GM19452 (cell line): Measurements from ENCODE around the gene TBC1D17.

Experiments used
- ATAC-seq: cut with Tn5 transposase; IDR thresholded peaks from one replicate; pipeline ENCODE4 v1.9.1; 2021; ENCODE audit not compliant: unreplicated experiment

Gene TBC1D17

DNA sequence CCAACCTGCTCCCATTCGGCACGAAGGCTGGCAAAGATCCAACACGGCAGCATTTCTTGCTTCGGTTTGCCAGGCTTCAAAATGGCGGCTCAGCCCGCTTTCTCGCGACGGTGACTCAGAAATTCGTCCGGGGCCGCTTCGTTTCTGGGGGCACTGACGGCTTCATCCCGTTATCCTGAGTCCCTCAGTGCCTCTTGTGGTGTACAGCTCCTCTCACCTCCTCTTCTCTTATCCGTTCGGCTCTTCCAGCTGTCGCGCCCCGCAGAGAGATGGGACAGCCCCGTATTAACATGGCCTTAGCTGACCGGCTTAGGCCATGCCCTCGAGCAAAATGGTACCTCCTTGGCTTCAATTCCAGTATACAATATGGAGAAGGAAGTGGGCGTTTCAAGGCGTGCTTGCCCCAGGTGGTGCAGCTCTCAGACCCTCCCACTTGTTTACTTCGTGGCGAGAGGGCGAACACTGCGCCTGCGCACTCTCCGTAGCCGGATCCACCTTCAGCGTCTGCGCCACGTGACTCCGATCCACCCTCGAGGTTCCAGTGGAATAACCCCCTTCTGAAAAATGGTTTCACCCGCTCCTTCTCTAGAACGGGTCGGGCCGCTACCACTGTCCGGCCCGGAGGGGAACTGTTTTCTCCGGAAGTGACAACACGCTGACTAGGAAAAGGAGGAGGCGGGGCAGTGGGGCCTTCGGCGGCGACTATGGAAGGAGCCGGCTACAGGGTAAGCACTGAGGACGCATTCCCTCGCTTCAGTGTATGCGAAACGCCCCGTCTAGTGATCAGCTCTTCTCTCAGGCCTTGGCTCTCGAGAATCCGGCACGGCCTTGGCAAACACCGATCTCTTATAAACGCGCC lies at the start of gene TBC1D17, which contains the start of gene AKT1S1:
TSS of gene TBC1D17 (plus strand) at position 683 of the 859 bp plus-strand sequence. CDS start at position 705, 22 bp downstream.
TSS of gene AKT1S1 (minus strand) at position 336 of the 859 bp plus-strand sequence. CDS start 4,060 bp downstream, outside the sequence.
- ATAC-seq: peak; percentile 54

GRCh38 chr19:49829200-49829599 lies 48.3 kb upstream of the TBC1D17 start:
- no peak for ATAC-seq

- ATAC-seq: no peak
Measured at GRCh38 chr19:49829721-49830120, 47.8 kb upstream of the TBC1D17 start.

DNA sequence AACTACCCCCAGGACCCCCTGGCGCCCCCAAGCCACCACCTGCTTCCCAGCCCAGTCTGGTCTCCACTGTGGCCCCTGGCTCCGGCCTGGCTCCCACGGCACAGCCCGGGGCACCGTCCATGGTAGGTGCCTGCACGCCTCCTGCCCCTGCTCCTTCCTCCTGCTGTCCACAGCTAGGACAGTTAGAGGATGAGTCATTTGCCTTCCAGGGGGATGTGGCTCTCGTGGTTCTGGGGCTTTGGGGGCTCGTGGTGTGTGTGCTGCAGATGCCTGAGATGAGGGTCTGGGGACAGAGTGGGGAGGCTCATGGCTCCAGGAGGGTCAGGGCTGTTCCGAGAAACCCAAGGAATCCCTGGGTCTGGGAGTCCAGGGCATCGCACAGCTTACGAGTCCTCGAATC lies 46.7 kb upstream of the TBC1D17 start:
- ATAC-seq: no peak

- no peak for ATAC-seq
Measured at GRCh38 chr19:49831592-49831991, 45.9 kb upstream of the TBC1D17 start.

- no peak for ATAC-seq
Measured at GRCh38 chr19:49832556-49832955, 44.9 kb upstream of the TBC1D17 start.

DNA sequence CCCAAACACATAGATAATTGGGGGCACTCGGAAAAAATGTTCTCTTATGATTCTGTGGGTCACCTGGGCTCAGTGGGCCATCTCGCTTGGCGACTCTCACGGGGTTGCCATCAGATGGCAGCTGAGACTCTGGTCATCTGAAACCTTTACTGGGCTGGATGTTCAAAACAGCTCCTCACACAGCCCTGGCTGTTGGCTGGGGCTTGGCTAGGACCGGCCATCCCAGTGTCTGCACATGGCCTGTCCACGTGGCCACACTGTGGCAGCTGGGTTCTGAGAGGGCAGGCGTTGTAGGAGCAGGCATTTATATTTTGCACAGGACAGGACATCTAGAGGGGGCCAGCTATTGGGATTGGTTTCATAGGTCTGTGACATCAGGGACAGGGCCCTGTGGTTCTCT lies 43.9 kb upstream of the TBC1D17 start:
- no peak for ATAC-seq

DNA sequence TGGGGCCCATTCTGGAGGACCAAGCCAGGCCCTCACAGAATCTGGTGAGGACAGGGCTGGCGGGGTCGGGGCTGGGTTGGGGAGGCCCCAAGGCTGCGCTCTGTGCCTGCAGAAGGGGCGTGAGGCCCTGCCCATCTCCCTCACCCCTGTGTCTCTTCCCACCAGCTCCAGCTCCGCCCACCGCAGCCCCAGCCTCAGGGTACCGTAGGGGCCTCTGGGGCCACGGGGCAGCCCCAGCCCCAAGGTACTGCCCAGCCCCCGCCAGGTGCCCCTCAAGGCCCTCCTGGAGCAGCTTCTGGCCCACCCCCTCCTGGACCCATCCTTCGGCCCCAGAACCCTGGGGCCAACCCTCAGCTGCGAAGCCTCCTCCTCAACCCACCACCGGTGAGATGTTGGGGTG lies 41.9 kb upstream of the TBC1D17 start:
- ATAC-seq: no peak

DNA sequence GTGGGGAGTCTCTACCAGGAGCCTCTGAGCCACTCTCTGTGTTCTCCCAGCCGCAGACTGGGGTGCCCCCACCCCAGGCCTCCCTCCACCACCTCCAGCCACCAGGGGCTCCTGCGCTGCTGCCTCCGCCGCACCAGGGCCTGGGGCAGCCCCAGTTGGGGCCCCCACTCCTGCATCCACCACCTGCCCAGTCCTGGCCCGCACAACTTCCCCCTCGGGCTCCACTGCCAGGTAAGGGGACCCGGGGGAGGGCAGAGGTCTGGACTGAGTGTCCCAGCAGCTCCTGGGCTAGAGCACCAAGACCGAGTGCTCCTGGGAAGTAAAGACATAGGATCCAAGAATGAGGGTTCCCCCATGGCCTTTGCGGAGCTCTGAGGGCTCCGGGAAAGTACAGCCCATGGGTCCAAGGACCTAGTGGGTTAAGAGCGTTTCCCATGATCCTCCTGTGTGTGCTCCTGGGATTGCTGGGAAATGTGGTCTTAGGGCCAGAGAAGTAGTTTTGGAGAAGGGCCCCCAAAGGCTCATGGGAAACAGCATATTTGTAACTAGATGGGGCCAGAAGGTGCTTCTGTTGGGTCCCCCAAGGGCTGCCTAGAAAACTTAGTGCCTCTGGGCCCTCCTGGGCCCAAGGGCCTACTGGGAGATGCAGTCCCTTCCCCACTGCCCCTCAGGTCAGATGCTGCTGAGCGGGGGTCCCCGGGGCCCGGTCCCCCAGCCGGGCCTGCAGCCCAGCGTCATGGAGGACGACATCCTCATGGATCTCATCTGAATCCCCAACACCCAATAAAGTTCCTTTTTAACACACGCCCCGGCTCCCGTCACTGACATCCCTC lies 41.1 kb upstream of the TBC1D17 start:
- ATAC-seq: no peak

- ATAC-seq: no peak
Measured at GRCh38 chr19:49837009-49837310, 40.5 kb upstream of the TBC1D17 start.

DNA sequence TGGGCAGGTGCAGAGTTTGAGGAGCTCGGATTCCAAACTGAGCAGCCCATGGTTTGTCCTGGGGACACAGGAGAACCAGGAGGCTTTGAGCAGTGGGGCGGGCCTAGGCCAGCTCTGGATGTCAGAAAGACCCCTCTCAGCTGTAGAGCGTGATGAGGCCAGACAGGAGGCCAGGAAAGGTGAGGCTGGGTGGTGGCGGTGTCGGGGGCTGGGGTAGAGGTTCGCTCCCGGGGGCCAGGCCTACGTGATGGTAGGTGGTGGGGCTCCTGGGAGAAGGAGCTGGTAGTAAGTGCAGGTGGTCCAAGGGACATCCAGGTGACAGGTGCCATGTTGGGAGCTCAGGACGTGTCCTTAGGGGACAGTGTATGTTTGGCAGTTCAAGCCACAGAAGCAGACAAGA lies 40.1 kb upstream of the TBC1D17 start:
- no peak for ATAC-seq

DNA sequence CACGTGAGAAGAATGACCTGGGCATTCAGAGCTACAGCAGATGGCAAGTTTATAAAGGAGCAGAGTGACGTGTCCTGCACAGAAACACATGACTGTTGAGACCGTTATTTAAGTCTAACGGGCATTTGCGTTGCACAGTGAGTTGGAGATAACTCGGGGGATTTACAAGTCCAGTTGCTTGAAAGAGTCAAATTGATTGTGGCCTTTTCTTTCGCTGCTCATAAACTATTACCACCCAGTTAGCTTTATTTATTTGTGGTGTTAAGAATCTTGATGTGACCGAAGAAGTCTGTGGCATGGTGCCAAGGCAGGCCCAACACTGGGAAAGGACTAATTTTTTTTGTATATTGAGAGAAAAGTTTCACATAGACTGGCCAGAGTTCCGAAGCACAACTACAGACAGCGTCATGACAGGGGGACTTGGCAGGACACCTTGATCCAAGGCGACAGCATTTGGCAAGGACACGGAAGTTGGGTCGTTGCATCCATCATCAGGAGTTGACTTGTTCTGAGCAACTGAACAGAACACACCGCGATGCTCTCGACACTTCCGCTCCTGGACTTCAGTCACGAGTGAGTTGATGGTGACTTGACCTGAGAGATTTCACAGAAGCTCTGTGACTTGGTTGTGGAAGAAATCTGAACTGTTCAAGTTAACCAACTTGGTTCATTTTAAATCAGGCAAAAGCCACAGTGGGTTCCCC lies 38.5 kb upstream of the TBC1D17 start:
- no peak for ATAC-seq

GRCh38 chr19:49839713-49840112 lies 37.8 kb upstream of the TBC1D17 start:
- no peak for ATAC-seq

- ATAC-seq: no peak
Measured at GRCh38 chr19:49840321-49840720, 37.2 kb upstream of the TBC1D17 start.

- no peak for ATAC-seq
Measured at GRCh38 chr19:49840736-49841249, 36.7 kb upstream of the TBC1D17 start.

DNA sequence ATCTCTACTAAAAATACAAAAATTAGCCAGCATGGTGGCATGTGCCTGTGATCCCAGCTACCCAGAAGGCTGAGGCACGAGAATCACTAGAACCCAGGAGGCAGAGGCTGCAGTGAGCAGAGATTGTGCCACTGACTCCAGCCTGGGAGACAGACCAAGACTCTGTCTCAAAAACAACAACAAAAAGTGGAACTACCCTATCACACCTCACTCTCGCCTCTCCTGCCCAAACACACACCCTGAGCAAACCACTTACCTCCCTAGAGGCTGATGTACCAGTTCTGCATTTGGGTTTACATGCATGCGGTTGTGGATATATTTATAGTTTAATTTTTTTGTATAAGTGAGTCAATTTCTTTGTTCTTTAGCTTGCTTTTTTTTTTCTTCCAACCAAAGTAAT lies 34.2 kb upstream of the TBC1D17 start:
- ATAC-seq: no peak

DNA sequence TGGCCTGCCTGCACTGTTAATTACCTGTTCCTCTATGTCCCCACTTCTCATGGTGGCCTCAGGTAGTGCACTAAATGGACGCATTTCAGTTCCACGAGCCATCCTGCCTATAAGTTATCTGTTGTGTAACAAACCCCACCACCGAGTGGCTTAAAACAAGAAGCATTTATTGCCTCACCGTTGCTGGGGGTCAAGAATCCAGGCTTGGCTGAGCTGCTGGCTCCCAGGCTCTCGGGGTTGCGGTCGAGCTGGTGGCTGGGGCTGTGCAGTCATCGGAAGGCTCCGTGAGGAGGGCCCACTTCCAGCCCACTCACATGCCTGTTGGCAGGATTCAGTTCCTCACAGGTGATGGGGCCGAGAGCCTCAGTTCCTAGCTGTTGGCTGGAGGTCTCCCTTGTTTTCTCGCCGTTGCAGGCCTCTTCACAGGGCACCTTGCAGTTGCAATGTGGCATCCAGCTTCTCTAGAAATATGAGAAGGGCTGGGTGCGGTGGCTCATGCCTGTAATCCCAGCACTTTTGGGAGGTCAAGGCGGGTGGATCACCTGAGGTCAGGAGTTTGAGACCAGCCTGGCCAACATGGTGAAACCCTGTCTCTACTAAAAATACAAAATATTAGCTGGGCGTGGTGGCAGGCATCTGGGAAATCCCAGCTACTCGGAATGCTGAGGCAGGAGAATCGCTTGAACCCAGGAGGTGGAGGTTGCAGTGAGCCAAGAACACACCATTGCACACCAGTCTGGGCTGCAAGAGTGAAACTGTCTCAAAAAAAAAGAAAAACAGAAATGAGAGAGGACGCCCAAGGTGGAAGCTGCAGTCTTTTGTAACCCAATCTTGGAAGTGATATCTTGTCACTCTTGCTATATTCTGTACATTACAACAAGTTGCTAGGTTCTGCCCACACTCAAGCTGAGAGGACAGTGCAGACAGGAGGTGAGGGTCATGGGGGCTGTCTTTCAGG lies 33.1 kb upstream of the TBC1D17 start:
- ATAC-seq: no peak

- no peak for ATAC-seq
Measured at GRCh38 chr19:49845414-49845813, 32.1 kb upstream of the TBC1D17 start.

- ATAC-seq: no peak
Measured at GRCh38 chr19:49846408-49846807, 31.1 kb upstream of the TBC1D17 start.
